ENCODE measurements around the gene SZRD1.

SZRD1 gene

DNA sequence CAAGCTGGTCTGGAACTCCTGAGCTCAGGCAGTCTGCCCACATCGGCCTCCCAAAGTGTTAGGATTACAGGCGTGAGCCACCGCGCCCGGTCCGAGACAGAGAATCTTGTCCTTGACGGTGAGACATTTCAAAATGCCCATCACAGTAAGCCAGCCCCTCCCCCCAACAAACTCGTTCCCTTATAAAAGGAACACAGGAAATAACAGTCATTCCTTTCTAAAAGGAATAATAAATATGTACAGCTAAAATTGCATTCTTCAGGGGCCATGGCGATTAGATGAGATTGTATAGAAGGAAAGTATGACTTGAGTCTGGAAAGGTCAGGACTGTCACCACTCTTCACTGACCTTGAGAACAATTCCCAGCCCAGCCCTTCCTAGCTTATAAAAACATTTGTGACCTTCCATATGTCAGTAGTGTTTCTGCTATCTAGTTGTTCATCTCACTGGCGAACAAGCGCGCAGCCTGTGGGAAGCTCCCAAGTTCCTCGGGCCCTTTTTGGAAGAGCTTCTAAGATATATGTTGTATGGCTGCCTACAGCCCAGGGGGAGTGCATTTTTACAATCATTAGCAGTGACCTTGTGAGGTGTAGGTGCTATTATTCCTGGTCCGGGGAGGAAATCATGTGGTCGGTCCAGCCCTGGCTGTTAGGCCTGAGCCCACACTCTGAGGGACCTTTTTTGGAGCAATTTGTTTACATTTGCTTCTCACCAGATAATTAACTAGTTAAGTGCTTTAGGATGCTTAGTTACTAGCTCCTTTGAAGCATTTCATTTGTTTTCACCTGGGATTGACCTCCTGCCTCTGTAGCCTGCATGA is 8.7 kb downstream of the SZRD1 start:
- Histone ChIP-seq H3K36me3 (replicated peaks; ENCODE audit: low read depth, low read length) (peaks cover 4% of the 10 kb centered on the region), H3K4me3 (ENCODE audit: low read length) (no peak overlapping the region), H4K20me1 (ENCODE audit: insufficient read depth, low read length) (peaks cover 74% of the 10 kb centered on the region), H3K79me2 (ENCODE audit: low read length) (peaks cover 96% of the 10 kb centered on the region), H3K4me1 (ENCODE audit: low read length) (no peaks in the 10 kb centered on the region), H2AFZ (ENCODE audit: low read depth, low read length) (no peak overlapping the region), H3K9me3 (ENCODE audit: insufficient read depth, low read length) (no peaks in the 10 kb centered on the region), H3K9ac (ENCODE audit: low read length) (no peak overlapping the region), H3K27ac (ENCODE audit: low read length) (no peak overlapping the region), H3K4me2 (ENCODE audit: low read length) (no peak overlapping the region), H3K27me3 (ENCODE audit: low read depth, low read length) (no peaks in the 10 kb centered on the region)
- TF ChIP-seq, protein P1, sequence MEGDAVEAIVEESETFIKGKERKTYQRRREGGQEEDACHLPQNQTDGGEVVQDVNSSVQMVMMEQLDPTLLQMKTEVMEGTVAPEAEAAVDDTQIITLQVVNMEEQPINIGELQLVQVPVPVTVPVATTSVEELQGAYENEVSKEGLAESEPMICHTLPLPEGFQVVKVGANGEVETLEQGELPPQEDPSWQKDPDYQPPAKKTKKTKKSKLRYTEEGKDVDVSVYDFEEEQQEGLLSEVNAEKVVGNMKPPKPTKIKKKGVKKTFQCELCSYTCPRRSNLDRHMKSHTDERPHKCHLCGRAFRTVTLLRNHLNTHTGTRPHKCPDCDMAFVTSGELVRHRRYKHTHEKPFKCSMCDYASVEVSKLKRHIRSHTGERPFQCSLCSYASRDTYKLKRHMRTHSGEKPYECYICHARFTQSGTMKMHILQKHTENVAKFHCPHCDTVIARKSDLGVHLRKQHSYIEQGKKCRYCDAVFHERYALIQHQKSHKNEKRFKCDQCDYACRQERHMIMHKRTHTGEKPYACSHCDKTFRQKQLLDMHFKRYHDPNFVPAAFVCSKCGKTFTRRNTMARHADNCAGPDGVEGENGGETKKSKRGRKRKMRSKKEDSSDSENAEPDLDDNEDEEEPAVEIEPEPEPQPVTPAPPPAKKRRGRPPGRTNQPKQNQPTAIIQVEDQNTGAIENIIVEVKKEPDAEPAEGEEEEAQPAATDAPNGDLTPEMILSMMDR (IDR thresholded peaks at IDR 0.05; ENCODE audit: low read depth, low read length) = no peak
- TF ChIP-seq EZH2phosphoT487 (IDR thresholded peaks at IDR 0.05; ENCODE audit: low read depth) = no peak

DNA sequence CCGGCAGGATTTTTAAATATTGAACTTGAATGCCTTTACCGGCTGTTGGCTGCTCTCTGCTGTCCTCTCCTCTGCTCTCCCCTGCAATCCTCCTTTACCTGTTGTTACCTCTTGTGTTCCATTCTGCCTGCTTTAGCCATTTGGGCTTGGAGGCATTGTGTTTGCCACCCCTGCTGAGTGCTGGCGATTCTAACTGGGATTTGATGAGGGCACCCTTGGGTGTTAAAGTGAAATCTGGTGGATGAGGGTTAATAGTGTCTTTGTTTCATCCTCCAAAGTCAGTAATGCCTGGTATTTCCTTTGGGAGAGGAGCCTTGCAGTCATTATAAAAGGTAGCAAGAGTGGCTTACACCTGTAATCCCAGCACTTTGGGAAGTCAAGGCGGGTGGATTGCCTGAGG is 9.9 kb downstream of the SZRD1 start:
- Histone ChIP-seq H4K20me1 (ENCODE audit: insufficient read depth, low read length) (peaks cover 64% of the 10 kb centered on the region), H2AFZ (ENCODE audit: low read depth, low read length) (no peak overlapping the region), H3K27me3 (ENCODE audit: low read depth, low read length) (no peaks in the 10 kb centered on the region), H3K79me2 (ENCODE audit: low read length) (peaks cover 98% of the 10 kb centered on the region), H3K36me3 (replicated peaks; ENCODE audit: low read depth, low read length) (peaks cover 4% of the 10 kb centered on the region), H3K9me3 (ENCODE audit: insufficient read depth, low read length) (no peaks in the 10 kb centered on the region), H3K4me1 (ENCODE audit: low read length) (no peaks in the 10 kb centered on the region), H3K4me3 (ENCODE audit: low read length) (no peak overlapping the region), H3K4me2 (ENCODE audit: low read length) (no peak overlapping the region), H3K9ac (ENCODE audit: low read length) (no peak overlapping the region), H3K27ac (ENCODE audit: low read length) (no peak overlapping the region)
- TF ChIP-seq EZH2phosphoT487 (IDR thresholded peaks at IDR 0.05; ENCODE audit: low read depth) = no peak
- TF ChIP-seq, protein P1 (IDR thresholded peaks at IDR 0.05; ENCODE audit: low read depth, low read length) = no peak

DNA sequence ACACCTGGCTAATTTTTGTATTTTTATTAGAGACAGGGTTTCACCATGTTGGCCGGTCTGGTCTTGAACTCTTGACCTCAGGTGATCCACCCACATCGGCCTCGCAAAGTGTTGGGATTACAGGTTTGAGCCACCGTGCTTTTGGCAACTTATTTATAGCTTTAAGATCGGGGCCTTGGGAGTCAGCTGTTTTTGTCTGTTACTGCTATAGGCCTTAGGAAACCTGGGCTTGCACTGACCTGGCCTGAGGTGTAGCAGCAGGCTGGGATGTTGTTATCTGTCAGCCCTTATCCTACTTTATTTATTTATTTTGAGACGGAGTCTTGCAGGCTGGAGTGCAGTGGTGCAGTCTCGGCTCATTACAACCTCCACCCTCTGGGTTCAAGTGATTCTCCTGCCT is 11.4 kb downstream of the SZRD1 start:
- Histone ChIP-seq H3K79me2 (ENCODE audit: low read length) (peaks cover 99% of the 10 kb centered on the region), H3K9ac (ENCODE audit: low read length) (no peak overlapping the region), H3K4me1 (ENCODE audit: low read length) (no peaks in the 10 kb centered on the region), H4K20me1 (ENCODE audit: insufficient read depth, low read length) (peaks cover 55% of the 10 kb centered on the region), H3K27ac (ENCODE audit: low read length) (no peak overlapping the region), H3K4me3 (ENCODE audit: low read length) (no peak overlapping the region), H3K27me3 (ENCODE audit: low read depth, low read length) (no peaks in the 10 kb centered on the region), H2AFZ (ENCODE audit: low read depth, low read length) (no peak overlapping the region), H3K9me3 (ENCODE audit: insufficient read depth, low read length) (no peaks in the 10 kb centered on the region), H3K36me3 (replicated peaks; ENCODE audit: low read depth, low read length) (no peaks in the 10 kb centered on the region), H3K4me2 (ENCODE audit: low read length) (no peak overlapping the region)
- TF ChIP-seq, protein P1 (IDR thresholded peaks at IDR 0.05; ENCODE audit: low read depth, low read length) = no peak
- TF ChIP-seq EZH2phosphoT487 (IDR thresholded peaks at IDR 0.05; ENCODE audit: low read depth) = no peak

DNA sequence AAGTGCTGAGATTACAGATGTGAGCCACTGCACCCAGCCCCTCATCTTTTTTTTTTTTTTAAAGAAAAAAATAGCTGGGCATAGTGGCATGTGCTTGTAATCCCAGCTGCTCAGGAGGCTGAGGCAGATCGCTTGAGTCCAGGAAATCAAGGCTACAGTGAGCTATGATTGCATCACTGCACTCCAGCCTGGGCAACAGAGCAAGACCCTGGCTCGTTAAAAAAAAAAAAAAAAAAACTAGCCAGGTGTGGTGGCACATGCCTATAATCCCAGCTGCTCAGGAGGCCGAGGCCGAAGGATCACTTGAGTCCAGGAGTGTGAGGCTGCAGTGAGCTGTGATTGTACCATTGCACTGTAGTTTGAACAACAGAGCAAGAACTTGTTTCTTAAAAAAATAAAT is 13.8 kb downstream of the SZRD1 start:
- no peak for TF ChIP-seq EZH2phosphoT487 (IDR thresholded peaks at IDR 0.05; ENCODE audit: low read depth)
- TF ChIP-seq, protein P1 (IDR thresholded peaks at IDR 0.05; ENCODE audit: low read depth, low read length) = no peak
- H3K4me3 ChIP-seq (ENCODE audit: low read length) = no peak overlapping the region
- peaks cover 48% of the 10 kb centered on the region for H4K20me1 ChIP-seq (ENCODE audit: insufficient read depth, low read length)
- H3K36me3 ChIP-seq (replicated peaks; ENCODE audit: low read depth, low read length) = no peaks in the 10 kb centered on the region
- H3K9ac ChIP-seq (ENCODE audit: low read length) = no peak overlapping the region
- no peak overlapping the region for H3K27ac ChIP-seq (ENCODE audit: low read length)
- no peak overlapping the region for H2AFZ ChIP-seq (ENCODE audit: low read depth, low read length)
- peaks cover 98% of the 10 kb centered on the region for H3K79me2 ChIP-seq (ENCODE audit: low read length)
- no peaks in the 10 kb centered on the region for H3K27me3 ChIP-seq (ENCODE audit: low read depth, low read length)
- no peaks in the 10 kb centered on the region for H3K9me3 ChIP-seq (ENCODE audit: insufficient read depth, low read length)
- H3K4me1 ChIP-seq (ENCODE audit: low read length) = peaks cover 11% of the 10 kb centered on the region
- no peak overlapping the region for H3K4me2 ChIP-seq (ENCODE audit: low read length)

All from OCI-LY3 (cell line).